SU-DHL-6 (cell line): ENCODE results near the gene PLEKHA7.

Source experiments
- H2AFZ ChIP-seq: fragments of 200-600 bp; sonication (generic); 2 replicates; pipeline ENCODE4 v1.6.1; 2014; ENCODE audit warnings: low read depth, mild to moderate bottlenecking, moderate library complexity, mixed read lengths, antibody characterized with exemption, low read length; ENCODE audit not compliant: severe bottlenecking
- H3F3A ChIP-seq: fragments of 200-600 bp; shearing (Covaris generic); 2 replicates; pipeline ENCODE4 v1.6.0; 2016; ENCODE audit warnings: antibody characterized with exemption, mild to moderate bottlenecking; ENCODE audit not compliant: insufficient read depth
- H3K27ac ChIP-seq: fragments of 200-600 bp; sonication (generic); 2 replicates; pipeline ENCODE4 v1.5.1; 2016; ENCODE audit warnings: low read depth, mild to moderate bottlenecking, low read length, moderate library complexity, mixed read lengths
- H3K27me3 ChIP-seq: fragments of 200-600 bp; sonication (generic), shearing (Covaris generic); 2 replicates; pipeline ENCODE4 v1.6.0; 2014; ENCODE audit warnings: mild to moderate bottlenecking, low read length
- H3K36me3 ChIP-seq: fragments of 200-600 bp; sonication (generic); 2 replicates; pipeline ENCODE4 v1.6.1; 2014; ENCODE audit warnings: mild to moderate bottlenecking, low read length, mixed read lengths
- H3K4me2 ChIP-seq: fragments of 300-600, 200-600 bp; shearing (Covaris generic), sonication (generic); 2 replicates; pipeline ENCODE4 v1.6.0; 2014; ENCODE audit warnings: low read length, low read depth, mild to moderate bottlenecking; ENCODE audit not compliant: poor library complexity, severe bottlenecking
- H3K4me3 ChIP-seq: fragments of 200-600 bp; sonication (generic); 2 replicates; pipeline ENCODE4 v1.5.1; 2014; ENCODE audit warnings: antibody characterized with exemption, low read length, mild to moderate bottlenecking, mixed read lengths; ENCODE audit not compliant: insufficient read depth, poor library complexity, severe bottlenecking
- H3K79me2 ChIP-seq: fragments of 200-600 bp; sonication (generic); 2 replicates; pipeline ENCODE4 v1.6.1; 2014; ENCODE audit warnings: mild to moderate bottlenecking, low read length, moderate library complexity; ENCODE audit not compliant: insufficient read depth
- H3K9ac ChIP-seq: fragments of 200-600 bp; sonication (generic); 2 replicates; pipeline ENCODE4 v1.7.0; 2014; ENCODE audit warnings: mild to moderate bottlenecking, low read length
- H3K9me2 ChIP-seq: fragments of 200-600 bp; sonication (generic); replicated peaks from 2 replicates; pipeline ENCODE4 v1.6.1; 2014; ENCODE audit warnings: low read length; ENCODE audit not compliant: insufficient read depth
- H3K9me3 ChIP-seq: fragments of 200-600 bp; sonication (generic); 2 replicates; pipeline ENCODE4 v1.6.1; 2014; ENCODE audit warnings: low read length, mixed read lengths; ENCODE audit not compliant: insufficient read depth
- H4K20me1 ChIP-seq: fragments of 200-600 bp; sonication (generic); 2 replicates; pipeline ENCODE4 v1.6.1; 2014; ENCODE audit warnings: low read depth, mild to moderate bottlenecking, antibody characterized with exemption, low read length, moderate library complexity, mixed read lengths
- EZH2phosphoT487 ChIP-seq: fragments of 200-600 bp; sonication (generic), shearing (Covaris generic); conservative IDR thresholded peaks from 2 replicates; pipeline ENCODE4 v1.6.1; 2018; ENCODE audit warnings: mild to moderate bottlenecking, antibody characterized with exemption, low read length, moderate library complexity, mixed read lengths
- TF ChIP-seq, protein P1 (sequence below): fragments of 200-600 bp; sonication (generic); IDR thresholded peaks from one replicate; pipeline ENCODE4 v1.5.1; 2017; ENCODE audit warnings: antibody characterized with exemption, mild to moderate bottlenecking, low read length, moderate library complexity; ENCODE audit not compliant: insufficient read depth, poor library complexity, severe bottlenecking

The PLEKHA7 gene

DNA sequence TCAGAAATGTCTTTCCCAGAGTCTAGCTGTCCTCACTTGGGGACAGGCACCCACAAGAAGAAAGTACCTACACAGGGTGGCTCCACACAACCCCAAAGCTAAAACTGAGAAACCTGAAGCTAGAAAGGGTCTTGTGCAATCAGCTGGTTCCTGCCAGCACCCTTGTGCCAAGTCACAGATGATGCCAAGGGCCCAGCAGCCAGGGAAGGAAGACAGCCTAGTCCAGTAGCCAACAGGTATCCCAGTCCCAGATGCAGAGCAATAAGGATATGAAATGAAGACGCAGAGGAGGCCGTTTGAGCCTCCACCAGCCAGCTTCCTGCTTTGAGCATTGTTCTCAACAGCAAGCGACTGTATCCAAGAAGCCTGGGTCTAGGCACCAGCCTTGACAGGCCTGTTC, 6.1 kb downstream of the PLEKHA7 start:
- Histone ChIP-seq H3K4me3 (no peak overlapping the region), H3K27ac (no peak overlapping the region), H3K27me3 (no peaks in the 10 kb centered on the region), H3K9ac (no peak overlapping the region), H3K36me3 (no peaks in the 10 kb centered on the region), H3K9me3 (no peaks in the 10 kb centered on the region), H2AFZ (no peak overlapping the region), H3K79me2 (no peaks in the 10 kb centered on the region), H4K20me1 (no peaks in the 10 kb centered on the region), H3K9me2 (no peaks in the 10 kb centered on the region), H3F3A (no peaks in the 10 kb centered on the region), H3K4me2 (no peak overlapping the region)
- no peak for TF ChIP-seq EZH2phosphoT487

DNA sequence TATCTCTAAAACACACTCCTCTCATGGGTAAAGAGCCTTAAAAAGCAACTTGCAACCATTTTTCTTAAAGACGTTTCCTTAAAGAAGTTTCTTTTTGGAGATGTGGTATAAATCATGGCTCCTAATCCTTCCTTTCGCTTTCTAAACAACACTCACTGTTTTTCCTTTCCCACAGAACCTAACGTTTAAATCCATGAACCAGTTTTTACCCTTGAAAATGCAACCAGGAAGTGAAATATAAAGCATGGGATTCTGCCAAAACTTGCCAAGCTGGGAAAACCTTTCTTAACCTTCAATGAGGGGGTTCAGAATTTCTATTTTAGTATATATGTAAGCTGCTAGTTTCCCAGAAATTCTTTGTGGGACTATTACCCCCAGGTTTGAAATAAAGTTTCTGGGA, 8.6 kb downstream of the PLEKHA7 start:
- H3K27me3 ChIP-seq = no peaks in the 10 kb centered on the region
- TF ChIP-seq EZH2phosphoT487 = no peak
- TF ChIP-seq, protein P1, sequence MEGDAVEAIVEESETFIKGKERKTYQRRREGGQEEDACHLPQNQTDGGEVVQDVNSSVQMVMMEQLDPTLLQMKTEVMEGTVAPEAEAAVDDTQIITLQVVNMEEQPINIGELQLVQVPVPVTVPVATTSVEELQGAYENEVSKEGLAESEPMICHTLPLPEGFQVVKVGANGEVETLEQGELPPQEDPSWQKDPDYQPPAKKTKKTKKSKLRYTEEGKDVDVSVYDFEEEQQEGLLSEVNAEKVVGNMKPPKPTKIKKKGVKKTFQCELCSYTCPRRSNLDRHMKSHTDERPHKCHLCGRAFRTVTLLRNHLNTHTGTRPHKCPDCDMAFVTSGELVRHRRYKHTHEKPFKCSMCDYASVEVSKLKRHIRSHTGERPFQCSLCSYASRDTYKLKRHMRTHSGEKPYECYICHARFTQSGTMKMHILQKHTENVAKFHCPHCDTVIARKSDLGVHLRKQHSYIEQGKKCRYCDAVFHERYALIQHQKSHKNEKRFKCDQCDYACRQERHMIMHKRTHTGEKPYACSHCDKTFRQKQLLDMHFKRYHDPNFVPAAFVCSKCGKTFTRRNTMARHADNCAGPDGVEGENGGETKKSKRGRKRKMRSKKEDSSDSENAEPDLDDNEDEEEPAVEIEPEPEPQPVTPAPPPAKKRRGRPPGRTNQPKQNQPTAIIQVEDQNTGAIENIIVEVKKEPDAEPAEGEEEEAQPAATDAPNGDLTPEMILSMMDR = no peak
- no peak overlapping the region for H3K9ac ChIP-seq
- no peak overlapping the region for H3K4me2 ChIP-seq
- H3K4me3 ChIP-seq = no peak overlapping the region
- H4K20me1 ChIP-seq = no peaks in the 10 kb centered on the region
- H3F3A ChIP-seq = no peaks in the 10 kb centered on the region
- no peaks in the 10 kb centered on the region for H3K36me3 ChIP-seq
- H3K9me2 ChIP-seq = no peaks in the 10 kb centered on the region
- no peaks in the 10 kb centered on the region for H3K9me3 ChIP-seq
- no peaks in the 10 kb centered on the region for H3K79me2 ChIP-seq
- H3K27ac ChIP-seq = no peak overlapping the region
- no peak overlapping the region for H2AFZ ChIP-seq

GRCh38 chr11:17004486-17005148, 9.6 kb downstream of the PLEKHA7 start:
- Histone ChIP-seq H3K4me2 (no peak overlapping the region), H3K79me2 (no peaks in the 10 kb centered on the region), H3K4me3 (no peak overlapping the region), H3F3A (no peaks in the 10 kb centered on the region), H3K27me3 (no peaks in the 10 kb centered on the region), H3K27ac (no peak overlapping the region), H3K36me3 (no peaks in the 10 kb centered on the region), H3K9ac (no peak overlapping the region), H3K9me2 (no peaks in the 10 kb centered on the region), H4K20me1 (no peaks in the 10 kb centered on the region), H3K9me3 (no peaks in the 10 kb centered on the region), H2AFZ (no peak overlapping the region)
- no peak for TF ChIP-seq EZH2phosphoT487
- TF ChIP-seq, protein P1 = no peak

DNA sequence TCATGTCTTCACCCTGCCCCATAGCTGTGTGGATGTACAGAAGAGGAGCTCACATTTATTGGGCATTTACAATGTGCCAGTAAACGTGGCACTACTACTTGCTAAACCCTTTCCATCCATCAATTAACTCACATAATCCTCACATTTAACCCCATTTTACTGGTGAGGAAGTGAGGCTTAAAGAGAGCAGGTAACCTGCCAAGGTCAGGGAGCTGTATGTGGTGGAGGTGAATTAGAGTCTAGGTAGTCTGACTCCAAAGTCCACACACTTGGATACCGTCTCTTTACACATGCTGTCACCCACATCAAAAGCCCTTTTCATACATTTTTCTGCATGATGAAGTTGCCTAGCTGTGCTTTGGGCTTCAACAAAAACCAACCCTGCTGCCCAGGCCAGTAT, 10.8 kb downstream of the PLEKHA7 start:
- Histone ChIP-seq H3K4me3 (no peak overlapping the region), H3K4me2 (no peak overlapping the region), H3K79me2 (no peaks in the 10 kb centered on the region), H4K20me1 (no peaks in the 10 kb centered on the region), H3K9ac (no peak overlapping the region), H3K9me3 (no peaks in the 10 kb centered on the region), H3F3A (no peaks in the 10 kb centered on the region), H3K9me2 (no peaks in the 10 kb centered on the region), H2AFZ (no peak overlapping the region), H3K27ac (no peak overlapping the region), H3K27me3 (no peaks in the 10 kb centered on the region), H3K36me3 (no peaks in the 10 kb centered on the region)
- TF ChIP-seq, protein P1 = no peak
- TF ChIP-seq EZH2phosphoT487 = no peak
